Superior temporal gyrus (tissue), 1 donor: Measurements from ENCODE around the gene PCED1A.
"Not testable (repeated sequence)": the region's sequence is repeated elsewhere in the genome, so short reads cannot be mapped to it uniquely, and the experiment has no call there.

ENCODE experiments used
- DNase-seq: peaks from one replicate; pipeline ENCODE4 v3.0.0-alpha.2; 2016; ENCODE audit errors: extremely low spot score

PCED1A gene

DNA sequence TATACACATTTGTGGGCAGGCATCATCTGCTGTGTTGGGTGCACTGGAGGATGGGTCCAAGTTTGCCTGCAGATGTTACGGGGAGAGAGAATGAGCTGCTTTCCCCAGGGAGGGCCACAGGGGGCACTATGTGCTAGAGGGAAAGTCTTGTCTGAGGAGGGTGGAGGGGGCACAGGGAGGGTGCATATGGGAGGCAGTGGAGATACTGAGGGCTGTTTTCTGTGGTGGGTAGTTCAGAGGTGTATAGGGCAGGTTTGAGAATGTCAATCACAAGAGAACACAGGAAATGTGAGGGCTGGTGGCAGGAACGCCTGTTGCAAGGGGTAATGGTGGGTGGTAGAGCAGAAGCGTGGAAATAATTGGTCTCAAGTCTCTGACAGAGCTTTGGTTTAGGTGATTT is 25.2 kb upstream of the PCED1A start:
- no peak for DNase-seq

DNA sequence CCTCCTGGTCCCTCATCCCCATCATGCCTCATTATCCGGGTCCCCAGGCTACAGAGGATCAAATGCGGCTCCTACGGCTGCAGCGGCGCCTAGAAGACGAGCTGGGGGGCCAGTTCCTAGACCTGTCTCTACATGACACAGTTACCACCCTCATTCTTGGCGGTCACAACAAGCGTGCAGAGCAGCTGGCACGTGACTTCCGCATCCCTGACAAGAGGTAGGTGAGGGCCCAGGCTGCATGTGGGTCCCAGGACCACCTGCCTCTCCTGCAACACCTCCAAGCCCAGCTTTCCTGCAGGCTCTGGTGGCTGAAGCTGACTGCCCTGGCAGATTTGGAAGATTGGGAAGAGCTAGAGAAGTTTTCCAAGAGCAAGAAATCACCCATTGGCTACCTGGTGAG is 24.6 kb upstream of the PCED1A start:
- DNase-seq = no peak

- no peak for DNase-seq
Observed at GRCh38 chr20:2864626-2865025, 24.2 kb upstream of the PCED1A start.

DNA sequence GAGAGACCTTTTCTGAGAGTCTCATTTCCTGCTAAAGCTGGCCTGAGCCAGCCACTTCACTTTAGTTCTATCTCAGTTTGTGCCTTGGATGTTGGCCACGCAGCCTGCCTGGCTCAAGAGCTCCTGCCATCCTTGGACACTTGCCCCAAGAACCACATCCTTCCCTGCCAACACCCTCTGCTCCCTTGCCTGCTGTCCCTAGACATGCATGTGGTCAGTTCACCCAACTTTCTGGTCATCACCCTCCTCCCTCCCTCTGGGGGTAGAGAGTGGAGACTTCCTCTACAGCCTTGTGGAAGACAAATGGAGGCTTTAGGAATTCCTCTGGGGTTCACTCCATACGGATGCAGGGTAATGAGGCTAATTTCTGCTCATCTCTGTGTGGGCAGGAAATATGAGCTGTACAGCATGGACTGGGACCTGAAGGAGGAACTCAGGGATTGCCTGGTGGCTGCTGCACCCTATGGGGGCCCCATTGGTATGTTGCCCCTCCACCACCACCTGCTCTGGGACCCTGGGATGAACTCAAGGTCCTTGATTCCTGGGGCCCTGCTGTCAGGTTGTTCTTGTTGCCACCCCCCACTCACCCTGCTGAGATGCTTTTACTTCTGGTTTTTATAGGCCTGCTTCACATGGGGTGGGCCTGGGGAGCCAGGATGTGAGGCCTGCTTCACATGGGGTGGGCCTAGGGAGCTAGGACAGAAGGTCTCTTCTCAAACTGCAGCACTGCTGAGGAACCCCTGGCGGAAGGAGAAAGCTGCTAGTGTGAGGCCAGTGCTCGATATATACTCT is 19.1 kb upstream of the PCED1A start:
- DNase-seq = no peak

DNA sequence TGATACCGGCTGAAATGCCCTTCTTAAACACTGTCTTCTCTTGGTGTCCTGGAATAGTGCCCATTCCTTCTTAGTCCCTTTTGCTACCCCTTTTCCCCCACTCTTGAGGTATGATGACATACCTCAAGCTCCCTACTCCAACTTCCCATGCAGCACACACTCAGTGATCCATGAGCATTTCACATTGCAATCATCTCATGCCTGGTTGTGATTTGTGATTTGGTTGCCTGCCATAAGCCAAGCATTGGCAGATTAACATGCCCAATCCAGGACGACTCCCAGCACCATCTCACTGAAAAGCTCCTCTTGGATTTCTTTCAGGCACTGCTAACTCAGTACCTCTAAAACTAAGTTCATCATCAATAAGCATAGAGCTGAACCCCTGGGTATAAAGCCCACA is 18.1 kb upstream of the PCED1A start:
- no peak for DNase-seq

DNA sequence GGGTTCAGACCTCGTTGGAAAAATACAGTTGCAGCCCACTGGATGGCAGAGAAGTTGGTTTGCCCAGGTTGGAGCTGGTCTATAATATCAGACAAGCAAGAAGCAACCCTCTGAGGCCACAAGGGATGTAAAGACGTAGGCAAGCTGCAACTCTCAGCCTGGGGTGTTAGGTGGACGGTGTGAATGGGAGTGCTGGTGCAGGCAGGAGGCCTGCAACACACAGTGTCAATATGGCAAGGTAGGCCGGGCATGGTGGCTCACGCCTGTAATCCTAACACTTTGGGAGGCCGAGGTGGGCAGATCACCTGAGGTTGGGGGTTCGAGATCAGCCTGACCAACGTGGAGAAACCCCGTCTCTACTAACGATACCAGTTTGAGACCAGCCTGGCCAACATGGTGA is 10.6 kb upstream of the PCED1A start:
- no peak for DNase-seq

DNA sequence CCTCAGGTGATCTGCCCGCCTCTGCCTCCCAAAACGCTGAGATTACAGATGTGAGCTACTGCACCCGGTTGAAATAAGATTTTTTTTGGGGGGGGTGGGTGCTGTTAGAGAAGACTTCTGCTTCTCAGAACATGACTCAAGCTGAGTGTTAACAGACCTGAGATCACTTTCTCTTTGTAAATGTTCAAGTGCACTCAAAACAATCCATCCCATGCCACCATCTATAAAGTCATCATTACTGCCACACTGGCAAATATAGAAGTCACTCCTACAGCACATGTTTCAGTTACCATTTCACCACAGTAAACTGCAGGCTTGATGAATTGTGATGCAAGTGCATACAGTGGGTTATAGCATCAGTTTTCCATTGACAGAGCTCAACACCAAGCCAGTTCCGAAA is 9.1 kb upstream of the PCED1A start:
- no peak for DNase-seq

DNA sequence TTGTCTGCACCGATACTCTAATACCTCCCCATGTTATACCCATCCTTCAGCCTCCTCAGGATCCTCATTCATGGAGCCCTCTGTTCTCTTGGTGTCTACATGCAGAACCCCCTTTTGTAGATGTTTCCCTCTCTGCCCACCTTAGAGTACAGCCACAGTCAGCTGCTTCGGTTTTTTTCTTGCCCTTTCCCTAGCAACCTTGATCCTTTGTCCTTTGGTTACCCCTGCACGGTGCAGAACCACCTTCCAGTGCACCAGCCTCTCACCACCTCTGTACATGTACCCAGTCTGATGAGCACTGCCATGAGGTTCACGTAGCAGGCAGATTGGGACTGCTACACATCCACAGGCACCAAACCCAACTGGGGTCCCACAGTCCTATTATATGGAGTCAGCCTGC is 7.3 kb upstream of the PCED1A start:
- DNase-seq = no peak

DNA sequence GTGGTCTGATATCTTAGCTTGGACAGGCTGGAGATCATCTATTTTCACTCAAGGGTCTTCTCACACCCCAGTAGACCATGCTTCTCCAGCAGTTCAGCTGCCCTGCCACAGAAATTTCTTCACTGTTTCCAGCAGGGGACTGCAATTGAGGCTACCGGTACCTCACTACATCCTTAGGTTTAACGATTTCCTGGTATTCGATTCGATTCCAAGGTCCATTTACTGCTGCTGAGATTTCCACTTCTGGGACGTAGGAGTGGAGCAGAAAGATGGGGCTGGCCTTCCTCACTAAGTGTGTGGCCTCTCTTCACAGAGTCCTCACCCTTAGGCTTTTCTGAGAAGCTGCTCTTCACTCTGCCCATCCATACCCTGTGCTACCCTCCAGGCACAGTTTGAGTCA is 6.2 kb upstream of the PCED1A start:
- no peak for DNase-seq

DNA sequence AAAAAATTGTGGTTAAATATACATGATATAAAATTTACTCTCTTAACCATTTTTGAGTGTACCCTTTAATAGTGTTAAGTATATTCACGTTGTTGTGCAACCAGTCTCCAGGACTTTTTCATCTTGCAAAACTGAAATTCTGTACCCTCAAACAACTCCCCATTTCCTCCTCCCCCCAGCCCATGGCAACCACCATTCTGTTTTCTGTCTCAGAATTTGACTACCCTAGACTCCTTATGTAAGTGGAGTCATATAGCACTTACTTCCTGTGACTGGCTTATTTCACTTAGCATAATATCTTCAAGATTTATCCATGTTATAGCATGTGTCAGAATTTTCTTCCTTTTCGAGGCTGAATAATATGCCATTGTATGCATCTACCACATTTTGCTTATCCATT is 5.2 kb upstream of the PCED1A start:
- DNase-seq = no peak

- peak; percentile 10 for DNase-seq
Observed at GRCh38 chr20:2840967-2841531, 594 bp upstream of the PCED1A start.

GRCh38 chr20:2839732-2840137 is 720 bp downstream of the PCED1A start:
- DNase-seq = no peak

- DNase-seq = no peak
Observed at GRCh38 chr20:2838847-2839671, 1.4 kb downstream of the PCED1A start.

DNA sequence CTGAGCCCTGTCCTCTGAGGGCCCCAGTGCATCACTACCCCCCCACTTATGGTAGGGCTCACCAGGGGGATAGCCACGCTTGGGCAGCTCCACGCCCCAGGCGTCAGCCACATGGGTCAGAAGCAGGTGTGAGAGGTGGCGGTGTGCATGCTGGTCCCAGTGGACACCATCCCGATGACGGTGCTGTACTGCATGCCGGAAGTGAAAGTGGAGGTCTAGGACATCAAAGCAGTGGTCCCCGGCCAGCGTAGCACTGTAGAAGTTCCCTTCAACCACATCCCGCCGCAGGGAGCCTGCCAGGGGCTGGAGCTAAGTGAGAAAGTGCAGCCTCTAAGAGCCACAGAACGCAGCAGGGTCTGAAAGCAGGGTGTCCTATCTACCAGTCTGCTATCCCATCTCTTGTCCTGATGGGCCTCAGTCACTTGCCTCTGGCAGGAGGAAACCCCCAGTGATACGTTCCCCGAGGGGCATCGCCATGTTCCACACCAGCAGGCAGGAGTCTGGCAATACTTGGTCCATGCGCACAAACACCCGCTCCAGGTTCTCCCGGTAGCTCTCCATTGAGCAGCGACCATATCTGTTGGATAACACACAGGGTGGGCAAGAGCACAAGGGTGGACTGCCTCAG is 2.2 kb downstream of the PCED1A start:
- no peak for DNase-seq

DNA sequence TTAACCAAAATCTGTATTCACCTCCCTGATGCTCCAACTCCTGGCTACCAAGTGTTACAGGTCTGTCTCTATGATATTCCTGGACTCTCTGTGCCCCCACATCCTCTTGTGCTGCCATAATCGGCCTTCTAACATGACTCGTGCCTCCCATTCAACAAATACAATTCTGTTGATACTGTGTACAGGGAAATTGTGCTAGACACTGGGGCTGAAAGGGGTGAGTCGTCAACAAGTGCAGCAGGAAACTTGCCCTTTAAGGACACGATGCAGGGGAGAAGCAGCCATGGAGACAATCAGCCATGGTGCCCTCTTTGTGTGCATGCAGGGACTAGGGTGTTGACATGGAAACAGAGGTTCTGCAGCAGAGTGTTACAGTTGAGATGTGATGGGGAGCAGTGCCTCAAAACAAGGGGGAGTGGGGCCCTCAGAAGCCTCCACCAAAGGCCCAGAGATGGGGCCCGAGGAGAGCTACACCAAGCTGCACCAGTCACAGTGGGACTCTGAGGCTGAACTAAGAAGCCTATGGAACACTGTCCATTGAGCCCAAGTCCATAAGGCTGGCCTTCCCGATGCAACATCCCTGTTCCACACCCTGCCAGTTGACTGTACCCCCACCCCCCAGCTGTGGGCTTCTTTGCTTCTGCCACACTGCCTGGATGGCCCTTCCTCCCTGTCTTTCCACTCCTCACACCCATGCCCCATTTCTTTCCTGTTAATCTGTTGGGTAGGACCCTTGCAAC is 3.1 kb downstream of the PCED1A start:
- DNase-seq = no peak

DNA sequence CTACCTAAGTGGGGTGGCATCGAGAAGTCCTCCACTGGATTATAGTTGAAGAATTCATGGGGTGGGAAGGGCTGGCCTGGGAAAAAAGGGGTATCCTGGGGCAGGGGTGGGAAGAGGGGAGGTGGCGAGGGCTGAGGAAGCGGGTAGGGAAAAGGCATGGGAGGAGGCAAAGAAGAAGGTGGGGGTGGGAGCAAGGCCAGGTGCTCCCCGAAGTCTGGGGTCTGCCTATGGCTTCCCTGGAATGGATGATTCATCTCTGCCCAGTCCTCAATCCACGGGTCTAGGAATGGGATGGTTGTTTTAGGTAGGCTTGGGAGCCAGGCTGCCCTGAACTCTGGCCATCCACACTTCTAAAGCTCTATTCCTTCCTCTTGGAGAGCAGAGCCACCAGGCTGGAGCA is 4.4 kb downstream of the PCED1A start:
- no peak for DNase-seq

DNA sequence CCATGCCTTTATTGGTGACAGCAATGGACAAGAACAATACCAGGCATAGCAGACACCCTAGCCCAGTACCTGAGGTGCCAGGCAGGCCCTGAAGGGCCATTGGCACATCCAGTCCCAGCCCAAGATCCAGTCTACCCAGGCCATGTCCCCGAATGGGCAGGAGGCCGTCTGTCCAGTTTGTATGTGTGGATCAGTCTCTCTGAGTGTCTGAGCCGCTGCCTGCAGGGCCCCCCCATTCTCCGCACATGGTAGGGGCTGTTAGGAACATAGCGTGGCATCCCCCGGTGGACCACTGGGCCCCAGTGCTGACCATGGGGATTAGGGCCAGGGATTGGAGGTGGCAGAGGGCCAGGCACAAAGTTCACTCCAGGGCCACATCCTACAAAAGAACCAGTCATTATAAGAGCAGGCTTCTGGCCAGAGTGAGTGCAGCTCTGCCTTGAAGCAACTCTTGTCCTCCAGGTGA is 5.1 kb downstream of the PCED1A start:
- no peak for DNase-seq

DNA sequence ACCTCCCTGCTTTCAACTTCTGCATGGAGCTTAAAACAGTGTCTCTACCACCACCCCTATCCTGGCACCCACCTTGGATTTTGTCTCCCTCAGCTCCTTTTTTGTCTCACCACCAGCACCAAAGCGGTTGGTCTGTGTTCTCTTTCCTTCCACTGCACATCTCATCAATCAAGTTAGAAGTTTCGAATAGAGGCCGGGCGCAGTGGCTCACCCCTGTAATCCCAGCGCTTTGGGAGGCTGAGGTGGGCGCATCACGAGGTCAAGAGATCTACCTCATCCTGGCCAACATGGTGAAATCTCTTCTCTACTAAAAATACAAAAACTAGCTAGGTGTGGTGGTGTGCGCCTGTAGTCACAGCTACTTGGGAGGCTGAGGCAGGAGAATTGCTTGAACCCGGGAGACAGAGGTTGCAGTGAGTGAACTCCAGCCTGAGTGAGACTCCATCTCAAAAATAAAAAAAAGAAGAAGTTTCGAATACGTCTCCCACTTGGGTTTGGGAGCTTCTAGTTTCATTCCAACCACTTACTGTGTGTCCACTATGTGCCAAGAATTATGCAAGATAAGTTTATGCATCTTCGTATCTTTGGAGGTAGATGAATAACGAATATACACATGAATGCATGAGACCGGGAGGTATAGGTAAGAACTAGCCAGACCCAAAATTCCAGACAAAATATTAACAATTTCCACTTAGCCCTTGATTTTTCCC is 5.9 kb downstream of the PCED1A start:
- DNase-seq = no peak

GRCh38 chr20:2833761-2834160 is 6.7 kb downstream of the PCED1A start:
- DNase-seq = no peak

- DNase-seq = not testable (repeated sequence)
Observed at GRCh38 chr20:2831206-2831605, 9.2 kb downstream of the PCED1A start.

GRCh38 chr20:2829376-2829775 is 11.1 kb downstream of the PCED1A start:
- no peak for DNase-seq
